ENCODE measurements around the gene CLIC4.
"Not testable (repeated sequence)": the region's sequence is repeated elsewhere in the genome, so short reads cannot be mapped to it uniquely, and the experiment has no call there.

Gene CLIC4

GRCh38 chr1:24793447-24794129, 48.3 kb downstream of the CLIC4 start:
- H3K9me3 ChIP-seq (ENCODE audit: insufficient read depth, low read length) = no peaks in the 10 kb centered on the region
- no peak overlapping the region for H3K4me2 ChIP-seq (ENCODE audit: low read length)
- no peak overlapping the region for H3K4me3 ChIP-seq (ENCODE audit: low read length)
- peaks cover 10% of the 10 kb centered on the region for H3K36me3 ChIP-seq (replicated peaks; ENCODE audit: low read depth, low read length)
- H3K9ac ChIP-seq (ENCODE audit: low read length) = no peak overlapping the region
- peaks cover 16% of the 10 kb centered on the region for H3K79me2 ChIP-seq (ENCODE audit: low read length)
- TF ChIP-seq CTCF (IDR thresholded peaks at IDR 0.05; ENCODE audit: low read depth, low read length) (no peak), EZH2phosphoT487 (IDR thresholded peaks at IDR 0.05; ENCODE audit: low read depth) (no peak)
- H2AFZ ChIP-seq (ENCODE audit: low read depth, low read length) = no peak overlapping the region
- H3K27ac ChIP-seq (ENCODE audit: low read length) = no peak overlapping the region
- H4K20me1 ChIP-seq (ENCODE audit: insufficient read depth, low read length) = peaks cover 12% of the 10 kb centered on the region
- H3K4me1 ChIP-seq (ENCODE audit: low read length) = no peaks in the 10 kb centered on the region
- H3K27me3 ChIP-seq (ENCODE audit: low read depth, low read length) = no peaks in the 10 kb centered on the region

- H3K27ac ChIP-seq (ENCODE audit: low read length); H3K4me1 ChIP-seq (ENCODE audit: low read length); H3K27me3 ChIP-seq (ENCODE audit: low read depth, low read length); H3K36me3 ChIP-seq (replicated peaks; ENCODE audit: low read depth, low read length); H3K9me3 ChIP-seq (ENCODE audit: insufficient read depth, low read length); H3K4me2 ChIP-seq (ENCODE audit: low read length); H3K9ac ChIP-seq (ENCODE audit: low read length); H3K4me3 ChIP-seq (ENCODE audit: low read length); H2AFZ ChIP-seq (ENCODE audit: low read depth, low read length): not testable (repeated sequence)
- Histone ChIP-seq H4K20me1 (ENCODE audit: insufficient read depth, low read length) (peaks cover 10% of the 10 kb centered on the region), H3K79me2 (ENCODE audit: low read length) (peaks cover 16% of the 10 kb centered on the region)
Measured at GRCh38 chr1:24794130-24794502, 48.9 kb downstream of the CLIC4 start.

- TF ChIP-seq CTCF (IDR thresholded peaks at IDR 0.05; ENCODE audit: low read depth, low read length) (no peak), EZH2phosphoT487 (IDR thresholded peaks at IDR 0.05; ENCODE audit: low read depth) (no peak)
- H3K27ac ChIP-seq (ENCODE audit: low read length) = no peak overlapping the region
- H3K79me2 ChIP-seq (ENCODE audit: low read length) = peaks cover 16% of the 10 kb centered on the region
- no peak overlapping the region for H3K9ac ChIP-seq (ENCODE audit: low read length)
- no peak overlapping the region for H3K4me3 ChIP-seq (ENCODE audit: low read length)
- peaks cover 10% of the 10 kb centered on the region for H3K36me3 ChIP-seq (replicated peaks; ENCODE audit: low read depth, low read length)
- H2AFZ ChIP-seq (ENCODE audit: low read depth, low read length) = no peak overlapping the region
- H3K27me3 ChIP-seq (ENCODE audit: low read depth, low read length) = no peaks in the 10 kb centered on the region
- H3K4me2 ChIP-seq (ENCODE audit: low read length) = no peak overlapping the region
- H4K20me1 ChIP-seq (ENCODE audit: insufficient read depth, low read length) = peaks cover 10% of the 10 kb centered on the region
- H3K4me1 ChIP-seq (ENCODE audit: low read length) = no peaks in the 10 kb centered on the region
- no peaks in the 10 kb centered on the region for H3K9me3 ChIP-seq (ENCODE audit: insufficient read depth, low read length)
Measured at GRCh38 chr1:24795236-24795635, 50.0 kb downstream of the CLIC4 start.

GRCh38 chr1:24796524-24796923, 51.3 kb downstream of the CLIC4 start:
- no peak overlapping the region for H3K4me3 ChIP-seq (ENCODE audit: low read length)
- peaks cover 13% of the 10 kb centered on the region for H3K79me2 ChIP-seq (ENCODE audit: low read length)
- peaks cover 10% of the 10 kb centered on the region for H3K36me3 ChIP-seq (replicated peaks; ENCODE audit: low read depth, low read length)
- no peak overlapping the region for H2AFZ ChIP-seq (ENCODE audit: low read depth, low read length)
- H3K9ac ChIP-seq (ENCODE audit: low read length) = no peak overlapping the region
- H3K4me2 ChIP-seq (ENCODE audit: low read length) = no peak overlapping the region
- H3K9me3 ChIP-seq (ENCODE audit: insufficient read depth, low read length) = no peaks in the 10 kb centered on the region
- no peaks in the 10 kb centered on the region for H3K4me1 ChIP-seq (ENCODE audit: low read length)
- no peak overlapping the region for H3K27ac ChIP-seq (ENCODE audit: low read length)
- TF ChIP-seq CTCF (IDR thresholded peaks at IDR 0.05; ENCODE audit: low read depth, low read length) (no peak), EZH2phosphoT487 (IDR thresholded peaks at IDR 0.05; ENCODE audit: low read depth) (no peak)
- no peaks in the 10 kb centered on the region for H3K27me3 ChIP-seq (ENCODE audit: low read depth, low read length)
- peaks cover 8% of the 10 kb centered on the region for H4K20me1 ChIP-seq (ENCODE audit: insufficient read depth, low read length)

GRCh38 chr1:24799242-24799641, 54.0 kb downstream of the CLIC4 start:
- H3K27me3 ChIP-seq (ENCODE audit: low read depth, low read length); H3K36me3 ChIP-seq (replicated peaks; ENCODE audit: low read depth, low read length); H3K4me3 ChIP-seq (ENCODE audit: low read length); H4K20me1 ChIP-seq (ENCODE audit: insufficient read depth, low read length); H3K9ac ChIP-seq (ENCODE audit: low read length); H3K27ac ChIP-seq (ENCODE audit: low read length); H2AFZ ChIP-seq (ENCODE audit: low read depth, low read length); H3K4me2 ChIP-seq (ENCODE audit: low read length); H3K79me2 ChIP-seq (ENCODE audit: low read length); H3K4me1 ChIP-seq (ENCODE audit: low read length); H3K9me3 ChIP-seq (ENCODE audit: insufficient read depth, low read length): not testable (repeated sequence)

Data from OCI-LY3 (cell line).